ENCODE results near the gene FAM47E. TPM values are rescaled to one million over a fixed set of nuclear protein-coding genes. Genes with fewer than 3 reads are reported as not detected.
A peak's percentile ranks its signal among the peaks of the same experiment; 100 is the strongest.

The FAM47E gene
- total RNA-seq, 3 donors from 2014 or later (not counting 1 experiment from before 2014, with no cell fraction given), result 0.21 to 0.85 TPM; not detected in 1

- Histone ChIP-seq H3K9me3 (ENCODE audit: control insufficient read depth, insufficient read depth, low read length) (no peaks in the 10 kb centered on the region), H3K36me3 (ENCODE audit: control insufficient read depth, insufficient read depth, low read length) (no peaks in the 10 kb centered on the region), H3K27ac (ENCODE audit: low read length) (peak overlapping the region; percentile 86), H3K4me1 (ENCODE audit: control insufficient read depth, insufficient read depth, low read length) (peaks cover 28% of the 10 kb centered on the region), H3K4me3 (ENCODE audit: low read length) (no peak overlapping the region), H3K27me3 (ENCODE audit: control insufficient read depth, insufficient read depth, low read length) (no peaks in the 10 kb centered on the region)
- peaks cover 0 to 6% of the 10 kb centered on the region in 2 donors for H3K27me3 Mint-ChIP-seq (ENCODE audit: low read depth in 2 of 2)
- DNase-seq, result no peak
- intact Hi-C loops (cut with micrococcal nuclease), result loop anchor here (5.0 kb wide), 2 partner anchors 40 to 65 kb away; partner anchors contain the start of genes FAM47E and NUP54
- no peak for TF ChIP-seq CTCF (IDR thresholded peaks at IDR 0.05)
- peaks cover 53 to 60% of the 10 kb centered on the region in 2 donors for H3K4me1 Mint-ChIP-seq
- peak overlapping the region; percentile 92 to 97 for H3K27ac Mint-ChIP-seq
- no peaks in the 10 kb centered on the region for H3K9me3 Mint-ChIP-seq
- no peak for ATAC-seq
- H3K36me3 Mint-ChIP-seq, result no peaks in the 10 kb centered on the region
- peak overlapping the region; percentile 88 for H3K4me3 Mint-ChIP-seq
- 86% methylated on average over 6 of the region's 6 CpGs for WGBS (ENCODE audit: insufficient coverage)
Observed at GRCh38 chr4:76211769-76212708, 39.5 kb upstream of the FAM47E start.

GRCh38 chr4:76212851-76213414, 38.6 kb upstream of the FAM47E start:
- ATAC-seq (no peak), DNase-seq (peak in 1 of 2 donors; percentile 78)
- Histone ChIP-seq H3K27ac (ENCODE audit: low read length) (peak overlapping the region; percentile 86), H3K27me3 (ENCODE audit: control insufficient read depth, insufficient read depth, low read length) (no peaks in the 10 kb centered on the region), H3K4me1 (ENCODE audit: control insufficient read depth, insufficient read depth, low read length) (peaks cover 28% of the 10 kb centered on the region), H3K4me3 (ENCODE audit: low read length) (peak overlapping the region; percentile 80), H3K36me3 (ENCODE audit: control insufficient read depth, insufficient read depth, low read length) (no peaks in the 10 kb centered on the region), H3K9me3 (ENCODE audit: control insufficient read depth, insufficient read depth, low read length) (no peaks in the 10 kb centered on the region)
- peak overlapping the region; percentile 92 to 97 for H3K27ac Mint-ChIP-seq
- no peak for TF ChIP-seq CTCF (IDR thresholded peaks at IDR 0.05)
- 12% methylated on average over 14 of the region's 14 CpGs for WGBS (ENCODE audit: insufficient coverage)
- no peaks in the 10 kb centered on the region for H3K9me3 Mint-ChIP-seq
- H3K27me3 Mint-ChIP-seq (ENCODE audit: low read depth in 2 of 2), result peaks cover 0 to 6% of the 10 kb centered on the region in 2 donors
- H3K4me3 Mint-ChIP-seq, result peak overlapping the region; percentile 88
- no peaks in the 10 kb centered on the region for H3K36me3 Mint-ChIP-seq
- H3K4me1 Mint-ChIP-seq, result peaks cover 49 to 54% of the 10 kb centered on the region in 2 donors
- intact Hi-C loops (cut with micrococcal nuclease), result loop anchor here (5.0 kb wide), 2 partner anchors 39 to 66 kb away; partner anchors contain the start of genes FAM47E and NUP54

GRCh38 chr4:76213415-76214176, 37.9 kb upstream of the FAM47E start, which contains the start of gene SCARB2:
SCARB2 (minus strand) TSS chr4:76213824; CDS start chr4:76213543, 281 bp downstream.
- Mint-ChIP-seq H3K4me1 (peaks cover 42 to 48% of the 10 kb centered on the region in 2 donors), H3K4me3 (peak within 1 kb of the TSS; percentile 99)
- WGBS (ENCODE audit: insufficient coverage), result under 1% methylated on average over 94 of the region's 94 CpGs

More at GRCh38 chr4:76213415-76214176, 37.9 kb upstream of the FAM47E start, which contains the start of gene SCARB2:
- Histone ChIP-seq H3K9me3 (ENCODE audit: control insufficient read depth, insufficient read depth, low read length) (no peaks in the 10 kb centered on the region), H3K27ac (ENCODE audit: low read length) (peak within 1 kb of the TSS; percentile 86), H3K27me3 (ENCODE audit: control insufficient read depth, insufficient read depth, low read length) (no peaks in the 10 kb centered on the region), H3K4me3 (ENCODE audit: low read length) (peak within 1 kb of the TSS; percentile 80), H3K4me1 (ENCODE audit: control insufficient read depth, insufficient read depth, low read length) (peaks cover 28% of the 10 kb centered on the region), H3K36me3 (ENCODE audit: control insufficient read depth, insufficient read depth, low read length) (no peaks in the 10 kb centered on the region)
- Mint-ChIP-seq H3K36me3 (no peaks in the 10 kb centered on the region), H3K27ac (peak within 1 kb of the TSS; percentile 92 to 97), H3K27me3 (ENCODE audit: low read depth in 2 of 2) (peaks cover 3 to 6% of the 10 kb centered on the region in 2 donors), H3K9me3 (no peaks in the 10 kb centered on the region)
- DNase-seq, result peak; percentile 75 to 88
- TF ChIP-seq CTCF (IDR thresholded peaks at IDR 0.05), result no peak
- ATAC-seq, result peak; percentile 73 to 86 (median 81)
- intact Hi-C loops (cut with micrococcal nuclease), result loop anchor here (5.0 kb wide), 2 partner anchors 39 to 66 kb away; partner anchors contain the start of genes FAM47E and NUP54

Data from natural killer cell (primary cell).